ENCODE results near the gene CDK2. TPM values are rescaled to one million over a fixed set of nuclear protein-coding genes. Genes with fewer than 3 reads are reported as not detected.

Gene CDK2
- total RNA-seq, 1 donor from 2014 or later, result 43.0 TPM

DNA sequence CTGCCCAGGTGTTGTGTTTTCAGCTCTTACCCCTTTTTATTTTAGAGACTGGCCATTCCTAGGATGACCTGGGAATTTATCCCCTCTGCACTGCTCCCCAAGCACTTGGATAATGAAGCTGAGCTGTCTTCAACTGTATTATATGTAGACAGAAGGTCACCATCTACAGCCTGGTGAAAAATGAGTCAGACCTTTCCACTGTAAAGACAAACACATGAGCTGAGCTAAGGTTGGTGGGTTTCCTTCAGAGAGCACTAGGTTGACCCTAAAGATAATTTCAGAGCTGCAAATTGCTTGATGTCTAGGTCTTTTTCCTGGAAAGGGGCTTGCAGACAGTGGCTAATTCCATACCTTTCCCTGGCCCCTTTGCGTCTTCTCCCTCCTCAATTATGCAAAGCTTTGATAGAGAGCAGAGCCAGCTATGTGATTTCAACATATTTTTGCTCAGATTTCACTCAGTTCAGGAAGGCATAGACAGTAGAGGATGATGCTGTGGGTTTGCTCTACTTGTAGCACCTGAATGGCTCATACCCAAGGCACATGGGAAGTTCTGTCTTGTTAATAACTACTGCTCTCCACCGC lies 45.0 kb downstream of the CDK2 start:
- peaks cover 5% of the 10 kb centered on the region for H3K27me3 Mint-ChIP-seq (ENCODE audit: unreplicated experiment)
- H3K27ac Mint-ChIP-seq (ENCODE audit: unreplicated experiment), result no peak overlapping the region
- no peak for DNase-seq (ENCODE audit: low spot score)
- H3K9me3 Mint-ChIP-seq (ENCODE audit: unreplicated experiment), result no peaks in the 10 kb centered on the region
- TF ChIP-seq CTCF (IDR thresholded peaks at IDR 0.05; ENCODE audit: unreplicated experiment), result no peak
- H3K4me1 Mint-ChIP-seq (ENCODE audit: unreplicated experiment), result peaks cover 17% of the 10 kb centered on the region
- no peak overlapping the region for H3K4me3 Mint-ChIP-seq (ENCODE audit: unreplicated experiment)
- no peaks in the 10 kb centered on the region for H3K36me3 Mint-ChIP-seq (ENCODE audit: low read depth, unreplicated experiment)

- H3K36me3 Mint-ChIP-seq (ENCODE audit: low read depth, unreplicated experiment), result no peaks in the 10 kb centered on the region
- no peak overlapping the region for H3K27ac Mint-ChIP-seq (ENCODE audit: unreplicated experiment)
- DNase-seq (ENCODE audit: low spot score), result no peak
- TF ChIP-seq CTCF (IDR thresholded peaks at IDR 0.05; ENCODE audit: unreplicated experiment), result no peak
- H3K4me1 Mint-ChIP-seq (ENCODE audit: unreplicated experiment), result peaks cover 8% of the 10 kb centered on the region
- H3K9me3 Mint-ChIP-seq (ENCODE audit: unreplicated experiment), result no peaks in the 10 kb centered on the region
- peaks cover 3% of the 10 kb centered on the region for H3K27me3 Mint-ChIP-seq (ENCODE audit: unreplicated experiment)
- no peak overlapping the region for H3K4me3 Mint-ChIP-seq (ENCODE audit: unreplicated experiment)
Measured at GRCh38 chr12:56013482-56013881, 46.9 kb downstream of the CDK2 start.

DNA sequence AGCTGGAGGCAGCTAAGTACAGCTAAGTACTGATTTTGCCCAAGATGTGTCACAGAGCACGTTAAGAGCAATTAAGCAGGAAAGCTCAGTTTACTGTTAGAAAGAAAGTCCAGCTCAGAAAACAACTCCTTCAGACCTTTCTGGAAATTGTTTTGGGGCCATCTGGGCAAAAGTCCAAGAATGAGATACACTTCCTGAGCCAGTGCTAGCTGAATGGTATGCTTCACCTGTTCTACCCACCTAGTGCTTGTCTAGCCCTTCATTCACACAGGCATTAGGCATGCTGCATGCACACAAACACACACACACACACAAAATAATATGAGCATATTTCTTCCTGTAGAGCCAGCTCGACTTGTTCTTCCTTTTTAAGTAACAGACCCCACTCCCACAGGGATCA lies 47.6 kb downstream of the CDK2 start:
- no peak overlapping the region for H3K4me3 Mint-ChIP-seq (ENCODE audit: unreplicated experiment)
- H3K27me3 Mint-ChIP-seq (ENCODE audit: unreplicated experiment), result peaks cover 5% of the 10 kb centered on the region
- no peaks in the 10 kb centered on the region for H3K36me3 Mint-ChIP-seq (ENCODE audit: low read depth, unreplicated experiment)
- no peak for TF ChIP-seq CTCF (IDR thresholded peaks at IDR 0.05; ENCODE audit: unreplicated experiment)
- peak overlapping the region; percentile 30 for H3K27ac Mint-ChIP-seq (ENCODE audit: unreplicated experiment)
- no peak for DNase-seq (ENCODE audit: low spot score)
- H3K4me1 Mint-ChIP-seq (ENCODE audit: unreplicated experiment), result peaks cover 8% of the 10 kb centered on the region
- H3K9me3 Mint-ChIP-seq (ENCODE audit: unreplicated experiment), result no peaks in the 10 kb centered on the region

DNA sequence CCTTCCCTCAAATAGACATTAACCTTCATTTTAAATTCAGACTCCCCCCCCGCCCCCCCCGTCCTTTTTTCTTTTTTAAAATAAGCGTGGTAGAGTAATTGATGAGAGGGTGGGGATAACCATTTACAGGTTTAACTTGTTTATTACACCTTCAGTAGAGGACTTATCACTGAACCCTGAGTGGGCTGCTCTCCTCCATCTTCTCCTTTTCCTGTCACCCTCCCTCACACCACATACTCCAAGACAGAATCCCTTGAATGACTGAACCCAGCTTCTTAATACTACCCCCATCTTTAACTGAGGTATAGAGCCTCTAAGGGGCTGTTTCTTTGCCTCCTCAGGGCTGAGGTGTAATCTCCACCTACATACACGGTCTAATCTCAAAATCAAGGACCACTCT lies 50.6 kb downstream of the CDK2 start:
- peaks cover 1% of the 10 kb centered on the region for H3K36me3 Mint-ChIP-seq (ENCODE audit: low read depth, unreplicated experiment)
- peaks cover 9% of the 10 kb centered on the region for H3K27me3 Mint-ChIP-seq (ENCODE audit: unreplicated experiment)
- no peaks in the 10 kb centered on the region for H3K9me3 Mint-ChIP-seq (ENCODE audit: unreplicated experiment)
- H3K4me3 Mint-ChIP-seq (ENCODE audit: unreplicated experiment), result no peak overlapping the region
- DNase-seq (ENCODE audit: low spot score), result no peak
- peaks cover 16% of the 10 kb centered on the region for H3K4me1 Mint-ChIP-seq (ENCODE audit: unreplicated experiment)
- no peak overlapping the region for H3K27ac Mint-ChIP-seq (ENCODE audit: unreplicated experiment)
- no peak for TF ChIP-seq CTCF (IDR thresholded peaks at IDR 0.05; ENCODE audit: unreplicated experiment)

GRCh38 chr12:56018356-56018755 lies 51.7 kb downstream of the CDK2 start:
- Mint-ChIP-seq H3K27ac (ENCODE audit: unreplicated experiment) (no peak overlapping the region), H3K36me3 (ENCODE audit: low read depth, unreplicated experiment) (peaks cover 4% of the 10 kb centered on the region), H3K4me1 (ENCODE audit: unreplicated experiment) (peaks cover 16% of the 10 kb centered on the region), H3K4me3 (ENCODE audit: unreplicated experiment) (no peak overlapping the region), H3K27me3 (ENCODE audit: unreplicated experiment) (peaks cover 9% of the 10 kb centered on the region), H3K9me3 (ENCODE audit: unreplicated experiment) (no peaks in the 10 kb centered on the region)
- no peak for TF ChIP-seq CTCF (IDR thresholded peaks at IDR 0.05; ENCODE audit: unreplicated experiment)
- no peak for DNase-seq (ENCODE audit: low spot score)
